ENCODE results near the gene C12orf50. TPM values are rescaled to one million over a fixed set of nuclear protein-coding genes. Genes with fewer than 3 reads are reported as not detected.

Gene C12orf50
- total and polyA plus RNA-seq, 2 of the 8 experiments (the other 6 are each of a cell fraction or from before 2014, with no cell fraction given) = not detected

GRCh38 chr12:88006351-88006750 lies 22.9 kb downstream of the C12orf50 start:
- Histone ChIP-seq H3K18ac (ENCODE audit: extremely low read depth, low read length) (no peak overlapping the region), H3K27me3 (replicated peaks in 1 of 4; ENCODE audit: control insufficient read depth in 3 of 4, extremely low read depth in 1 of 4, insufficient read depth in 3 of 4, low read length in 3 of 4) (no peaks in the 10 kb centered on the region), H3K4me1 (replicated peaks in 1 of 4; ENCODE audit: control insufficient read depth in 3 of 4, insufficient read depth in 4 of 4, low read length in 3 of 4) (no peaks in the 10 kb centered on the region), H3K23ac (ENCODE audit: insufficient read length) (no peak overlapping the region), H2AFZ (ENCODE audit: low read length) (no peak overlapping the region), H2AK5ac (ENCODE audit: low read depth, low read length) (no peak overlapping the region), H3K4me2 (ENCODE audit: insufficient read depth in 1 of 2, low read depth in 2 of 2, low read length in 2 of 2) (no peak overlapping the region), H4K5ac (ENCODE audit: insufficient read length, low read depth, low read length) (no peak overlapping the region), H4K20me1 (replicated peaks in 1 of 2; ENCODE audit: control insufficient read depth in 1 of 2, insufficient read depth in 2 of 2, low read length in 2 of 2) (no peaks in the 10 kb centered on the region), H3K56ac (replicated peaks; ENCODE audit: insufficient read length, low read depth, low read length) (no peak overlapping the region), H3K23me2 (ENCODE audit: low read depth, low read length) (no peaks in the 10 kb centered on the region), H3K27ac (ENCODE audit: low read depth, low read length) (no peak overlapping the region), H3K79me2 (ENCODE audit: control insufficient read depth in 1 of 2, insufficient read depth in 2 of 2, low read length in 2 of 2) (no peaks in the 10 kb centered on the region), H3K36me3 (ENCODE audit: control insufficient read depth in 2 of 4, insufficient read depth in 4 of 4, low read length in 3 of 4) (no peaks in the 10 kb centered on the region), H2BK5ac (ENCODE audit: low read depth, low read length) (no peak overlapping the region), H3K79me1 (ENCODE audit: low read depth, low read length) (no peaks in the 10 kb centered on the region), H3K4ac (replicated peaks; ENCODE audit: insufficient read length, low read depth, low read length) (no peak overlapping the region), H2BK120ac (replicated peaks; ENCODE audit: low read depth, low read length) (no peak overlapping the region), H2BK12ac (ENCODE audit: low read depth, low read length) (no peak overlapping the region), H3K4me3 (ENCODE audit: extremely low read depth in 1 of 4, insufficient read depth in 2 of 4, low read depth in 3 of 4, low read length in 4 of 4) (no peak overlapping the region), H3K14ac (ENCODE audit: insufficient read length) (no peak overlapping the region), H4K8ac (ENCODE audit: extremely low read depth, insufficient read depth, low read length) (no peak overlapping the region), H3K9ac (replicated peaks in 1 of 4; ENCODE audit: extremely low read depth in 1 of 4, low read depth in 3 of 4, low read length in 3 of 4) (no peak overlapping the region), H3K9me3 (ENCODE audit: insufficient read depth in 2 of 2, low read depth in 1 of 2, low read length in 1 of 2) (no peaks in the 10 kb centered on the region; a peak in 1 of 4 replicates), H2BK15ac (ENCODE audit: low read length) (no peak overlapping the region), H4K91ac (replicated peaks; ENCODE audit: insufficient read length, low read length) (no peak overlapping the region), H2BK20ac (ENCODE audit: low read length) (no peak overlapping the region)
- FAIRE-seq = no peak
- ChIA-PET CTCF (ENCODE audit: partially characterized antibody) (no interaction called here), POLR2A (ENCODE audit: partially characterized antibody) (no interaction called here)
- no peak for DNase-seq (ENCODE audit: low read depth in 1 of 2, low spot score in 2 of 2)
- WGBS, 2 experiments (ENCODE audit: extremely low coverage in 1 of 2, insufficient coverage in 1 of 2, insufficient read length in 1 of 2, insufficient replicate concordance in 2 of 2, low coverage in 1 of 2, low lambda C conversion rate in 2 of 2, missing lambda C conversion rate in 1 of 2) = 92% methylated on average over 4 of the region's 4 CpGs; no CpG with 5 or more reads in 1 of the 2 experiments
- no peak for TF ChIP-seq ATF2 (IDR thresholded peaks at IDR 0.05; ENCODE audit: low read length)

Measured in H1 (cell line).